Epidermal melanocyte (primary cell): ENCODE measurements around the gene FLRT2.

ENCODE experiments used
- DNase-seq: peaks from one replicate; pipeline ENCODE4 v3.0.0; 2011; ENCODE audit warnings: low spot score; ENCODE audit not compliant: insufficient read length

Gene FLRT2, protein sequence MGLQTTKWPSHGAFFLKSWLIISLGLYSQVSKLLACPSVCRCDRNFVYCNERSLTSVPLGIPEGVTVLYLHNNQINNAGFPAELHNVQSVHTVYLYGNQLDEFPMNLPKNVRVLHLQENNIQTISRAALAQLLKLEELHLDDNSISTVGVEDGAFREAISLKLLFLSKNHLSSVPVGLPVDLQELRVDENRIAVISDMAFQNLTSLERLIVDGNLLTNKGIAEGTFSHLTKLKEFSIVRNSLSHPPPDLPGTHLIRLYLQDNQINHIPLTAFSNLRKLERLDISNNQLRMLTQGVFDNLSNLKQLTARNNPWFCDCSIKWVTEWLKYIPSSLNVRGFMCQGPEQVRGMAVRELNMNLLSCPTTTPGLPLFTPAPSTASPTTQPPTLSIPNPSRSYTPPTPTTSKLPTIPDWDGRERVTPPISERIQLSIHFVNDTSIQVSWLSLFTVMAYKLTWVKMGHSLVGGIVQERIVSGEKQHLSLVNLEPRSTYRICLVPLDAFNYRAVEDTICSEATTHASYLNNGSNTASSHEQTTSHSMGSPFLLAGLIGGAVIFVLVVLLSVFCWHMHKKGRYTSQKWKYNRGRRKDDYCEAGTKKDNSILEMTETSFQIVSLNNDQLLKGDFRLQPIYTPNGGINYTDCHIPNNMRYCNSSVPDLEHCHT

DNA sequence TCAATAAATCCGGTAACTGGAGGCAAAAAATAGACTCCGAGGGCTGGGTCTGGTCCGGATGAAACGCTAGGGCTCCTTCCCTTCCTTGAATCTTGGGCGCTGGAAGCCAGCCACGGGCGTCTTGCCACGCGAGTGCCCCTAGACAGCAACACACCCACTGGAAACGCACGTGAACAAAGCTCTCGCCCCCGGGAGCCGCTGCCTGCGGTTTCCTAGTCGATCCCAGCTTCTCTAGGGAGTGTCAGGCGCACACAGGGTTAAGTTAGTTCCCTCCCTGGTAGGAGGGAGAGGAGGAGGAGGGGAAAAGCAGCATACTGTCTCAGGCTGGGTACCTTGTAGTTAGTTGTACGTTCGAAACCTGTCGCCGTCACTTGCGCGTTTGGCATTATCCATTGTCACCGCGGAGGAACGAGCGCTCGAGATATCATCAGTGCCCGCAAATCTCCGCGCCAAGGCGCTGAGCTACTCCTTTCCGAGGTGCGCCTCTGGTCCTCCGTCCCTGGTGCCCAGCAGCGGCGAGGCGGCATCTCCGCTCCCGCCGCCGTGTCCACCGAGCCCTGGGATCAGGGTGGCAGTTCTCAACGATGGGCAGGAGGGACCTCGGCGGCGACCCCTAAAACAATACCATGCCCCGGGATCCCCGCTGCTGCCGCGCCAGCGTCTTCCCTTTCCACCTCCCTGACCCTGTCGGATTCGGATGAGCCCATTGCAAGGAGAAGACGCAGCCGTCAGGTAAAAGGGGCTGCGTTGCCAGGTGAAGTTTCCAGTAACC, at the start of gene FLRT2:
TSS of gene FLRT2 (plus strand) at position 342 of the 772 bp plus-strand sequence. CDS start 91,371 bp downstream, outside the sequence.
- DNase-seq, result no peak

DNA sequence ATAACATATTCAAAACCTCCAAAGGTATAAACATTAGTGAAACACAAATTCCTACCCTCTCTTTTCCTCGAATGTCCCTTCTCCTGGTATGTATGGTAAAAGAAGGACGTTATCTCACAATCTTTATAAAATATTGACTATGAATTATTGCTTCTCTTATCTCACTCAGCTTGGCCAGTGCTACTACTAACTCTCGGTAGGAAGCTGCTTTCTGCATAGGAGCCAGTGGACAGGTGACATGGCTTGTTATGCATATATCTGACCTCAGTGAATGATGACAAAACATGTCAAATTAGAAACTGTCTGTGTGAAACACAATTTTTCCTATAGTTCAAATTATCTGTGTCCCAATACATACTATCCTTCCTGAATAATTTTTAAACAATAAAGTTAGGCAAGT, 48.5 kb upstream of the FLRT2 start:
- no peak for DNase-seq

DNA sequence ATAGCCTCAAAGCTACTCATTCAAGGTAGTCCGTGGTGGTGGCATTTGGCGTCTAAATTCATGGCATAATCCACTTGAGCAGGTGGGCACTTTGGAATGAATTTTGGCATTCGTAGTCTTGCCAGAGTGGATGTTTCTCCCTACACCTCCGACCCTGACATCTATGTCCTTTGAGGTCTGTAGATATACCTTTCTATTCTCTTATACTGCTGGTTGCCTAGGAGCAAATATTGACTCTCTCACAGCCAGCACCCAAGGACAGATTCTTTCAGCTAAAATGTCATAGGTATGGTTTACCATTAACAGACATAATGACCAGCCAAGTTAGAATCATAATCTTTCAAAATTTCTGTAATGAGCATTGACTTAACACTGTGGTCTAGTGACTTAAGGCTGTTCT, 47.4 kb upstream of the FLRT2 start:
- DNase-seq, result no peak

DNA sequence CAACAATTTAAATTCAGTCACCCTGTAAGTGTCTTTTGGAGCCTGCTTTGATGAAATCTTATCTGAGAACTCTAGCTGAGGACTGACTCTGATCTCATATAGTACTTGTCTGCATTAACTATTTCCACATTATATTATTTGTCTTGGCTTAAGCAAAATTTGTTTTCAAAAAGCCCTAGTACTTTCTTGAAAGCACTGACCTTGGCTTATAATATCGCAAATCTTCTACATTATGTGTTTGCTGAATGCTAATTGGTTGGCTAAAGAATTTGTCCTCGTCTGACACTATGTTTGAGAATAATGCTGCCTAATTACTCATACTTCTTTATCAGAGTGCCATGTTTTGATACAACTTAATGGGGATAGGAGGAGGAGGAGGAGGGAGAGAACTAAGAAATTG, 46.9 kb upstream of the FLRT2 start:
- DNase-seq, result no peak

DNA sequence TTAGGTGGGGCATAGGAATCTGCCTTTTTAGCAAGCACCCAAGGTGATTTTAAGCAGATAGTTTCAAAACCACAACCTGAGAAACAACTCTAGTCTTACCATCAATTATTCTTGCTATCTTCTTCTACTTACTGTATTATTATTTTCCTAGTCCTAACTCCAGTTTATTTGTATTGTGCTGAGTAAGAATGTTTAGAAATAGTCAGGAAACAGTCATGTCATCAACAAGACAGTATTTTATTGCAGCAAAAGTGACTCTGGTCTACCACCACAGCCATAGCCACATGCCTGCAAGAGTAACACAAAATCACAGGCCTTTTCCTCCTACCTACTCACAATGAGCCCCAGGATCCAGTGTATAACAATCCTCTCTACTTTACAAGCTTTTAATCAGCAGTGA, 46.3 kb upstream of the FLRT2 start:
- DNase-seq, result no peak

DNA sequence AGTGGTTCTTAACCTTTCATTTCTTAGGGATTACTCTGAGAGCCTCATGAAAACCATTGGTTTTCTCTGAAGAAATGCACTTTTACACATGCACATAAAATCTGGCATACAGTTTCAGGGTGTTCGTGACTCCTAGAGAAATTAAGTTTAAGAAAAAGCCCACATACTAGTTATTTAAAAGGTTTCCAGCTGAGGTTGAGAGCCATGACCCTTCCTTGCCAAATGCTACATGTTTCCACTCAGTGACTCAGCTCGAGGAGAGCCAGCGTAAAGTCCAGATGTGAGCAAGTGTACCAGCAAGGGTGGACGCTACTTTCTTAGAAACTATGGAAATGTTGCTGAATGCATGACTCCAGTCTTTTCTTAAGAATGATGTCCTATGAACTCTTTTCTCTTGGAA, 42.7 kb upstream of the FLRT2 start:
- DNase-seq, result no peak

DNA sequence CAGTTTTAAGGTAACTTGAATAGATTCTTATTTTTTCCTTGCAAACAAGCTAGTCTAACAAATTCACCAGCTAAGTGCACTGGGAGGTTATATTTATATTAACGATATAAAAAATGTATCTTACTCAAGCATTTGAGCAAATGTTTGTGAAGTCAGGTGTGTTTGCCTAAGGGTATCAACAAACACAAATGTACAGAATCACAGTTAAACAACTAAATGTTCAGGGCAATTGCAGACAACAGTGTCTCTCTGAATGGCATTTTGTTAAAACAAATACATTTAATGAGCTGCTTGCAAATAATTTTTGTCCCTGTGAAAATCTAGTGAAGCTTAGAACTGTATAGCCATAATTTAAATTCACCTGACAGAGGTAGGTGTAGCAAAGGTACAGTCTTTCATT, 28.2 kb upstream of the FLRT2 start:
- no peak for DNase-seq

DNA sequence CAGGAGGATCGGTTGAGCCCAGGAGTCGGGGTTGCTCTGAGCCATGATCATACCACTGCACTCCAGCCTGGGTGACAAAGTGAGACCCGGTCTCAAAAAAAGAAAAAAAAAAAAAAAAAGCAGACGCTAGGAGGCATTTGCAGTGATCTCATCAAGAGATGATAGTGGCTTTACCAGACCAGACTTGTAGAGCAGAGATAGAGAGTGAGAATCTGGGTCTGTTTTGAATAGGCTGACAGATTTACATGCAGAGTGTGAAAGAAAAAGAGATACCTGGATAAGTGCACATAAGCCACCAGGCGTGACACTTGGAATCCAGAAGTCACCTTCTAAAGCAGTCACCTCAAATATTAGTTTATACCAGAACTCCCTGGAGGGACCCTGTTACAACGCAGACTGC, 21.1 kb upstream of the FLRT2 start:
- DNase-seq, result no peak

DNA sequence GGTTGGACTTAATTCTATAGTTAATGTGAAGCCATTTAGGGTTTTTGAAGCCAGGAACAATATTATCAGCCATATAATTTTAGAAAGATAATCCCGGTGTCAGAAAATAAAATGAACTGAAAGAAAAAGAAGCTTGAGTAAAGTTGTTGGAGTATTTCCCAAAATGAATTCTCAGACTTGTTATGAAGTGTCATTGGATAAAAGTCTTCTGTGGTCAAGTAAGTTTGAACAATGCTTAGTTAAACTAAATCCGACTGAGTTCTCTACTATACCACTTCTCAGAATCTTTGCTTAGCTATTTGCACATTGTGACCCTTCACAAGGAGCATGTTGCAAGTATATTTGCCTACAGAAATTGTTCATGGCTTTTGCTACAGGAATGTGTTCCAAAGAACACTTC, 17.5 kb upstream of the FLRT2 start:
- no peak for DNase-seq

DNA sequence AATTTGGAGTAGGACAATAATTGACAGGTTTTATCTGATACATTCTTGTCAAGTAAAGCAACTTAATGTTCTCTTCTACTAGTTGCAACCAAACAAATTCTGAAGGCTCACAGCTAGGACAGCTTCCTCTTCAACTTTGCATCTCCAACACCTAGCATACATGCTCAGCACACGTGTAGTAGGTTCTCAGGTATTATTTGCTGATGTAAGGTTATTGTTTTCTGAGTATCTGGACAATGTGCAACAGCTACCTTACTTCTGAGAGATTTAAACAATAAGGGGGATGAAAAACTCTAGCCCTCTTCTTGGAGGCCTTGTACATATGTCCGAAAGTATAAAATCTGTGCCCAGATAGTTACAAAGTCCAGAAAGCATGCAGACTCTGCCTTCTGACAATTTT, 15.5 kb upstream of the FLRT2 start:
- no peak for DNase-seq

DNA sequence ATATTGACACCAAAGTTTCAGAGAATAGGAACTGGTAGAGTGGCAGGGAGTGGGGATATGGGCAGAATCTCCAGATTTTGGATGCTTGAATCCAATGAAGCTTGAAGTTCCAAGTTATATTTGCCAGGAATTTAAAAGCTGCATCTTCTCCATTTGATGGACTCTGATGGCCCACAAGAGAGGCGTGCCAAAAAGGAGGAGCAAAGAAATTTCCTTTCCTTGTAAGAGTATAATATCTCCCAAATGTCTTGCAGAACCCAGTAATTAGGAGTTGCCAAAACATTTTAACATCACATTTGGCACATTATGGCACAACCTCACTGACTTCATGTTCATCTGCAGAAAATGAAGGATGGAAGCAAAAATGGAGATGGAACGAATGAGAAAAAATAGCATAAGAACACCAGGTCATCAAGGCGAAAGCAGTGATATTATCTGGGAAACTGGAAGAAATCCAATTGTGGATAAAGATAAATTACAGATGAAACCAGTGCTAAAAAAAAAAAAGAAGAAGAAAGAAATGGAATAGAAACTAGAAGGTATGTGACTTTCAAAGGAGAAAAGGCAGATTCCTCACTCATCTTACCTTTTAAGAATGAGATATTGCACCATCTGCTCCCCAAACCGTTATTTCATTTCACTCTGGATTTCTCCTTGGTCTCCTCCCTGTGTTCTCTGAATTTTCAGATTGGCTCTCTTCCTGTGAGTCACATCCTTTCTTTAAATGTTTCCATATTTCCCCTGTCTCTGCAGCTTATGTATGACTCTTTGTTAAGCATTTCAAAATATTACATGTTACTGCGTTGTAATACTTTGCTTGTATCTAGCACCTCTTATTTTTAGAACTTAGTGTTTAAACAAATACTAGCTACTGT, 13.5 kb upstream of the FLRT2 start:
- DNase-seq, result no peak

DNA sequence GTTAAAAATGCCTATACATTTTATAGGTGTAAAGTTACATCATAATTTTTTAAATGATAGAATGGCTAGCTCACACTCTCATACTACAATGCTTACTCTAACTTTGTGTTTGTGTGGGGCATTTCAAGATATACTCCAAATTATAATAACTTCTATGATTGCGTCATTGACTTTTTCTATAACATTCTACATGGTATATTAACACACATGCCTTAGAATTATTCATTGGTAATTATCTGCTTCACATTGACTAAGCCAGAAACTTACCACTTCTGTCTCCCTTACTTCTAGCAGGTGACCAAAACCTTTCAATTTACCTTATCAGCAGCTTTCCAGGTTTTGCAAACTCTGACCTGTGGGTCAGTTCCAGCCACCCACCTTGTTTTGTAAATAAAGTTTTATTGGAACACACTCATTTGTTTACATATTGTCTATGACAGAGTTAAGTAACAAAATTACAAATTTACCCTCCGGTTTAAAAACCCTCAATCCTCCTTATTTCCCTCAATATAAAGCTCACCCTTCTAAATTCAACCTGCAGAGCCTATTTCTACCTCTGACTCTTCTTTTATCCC, 12.7 kb upstream of the FLRT2 start:
- DNase-seq, result no peak

DNA sequence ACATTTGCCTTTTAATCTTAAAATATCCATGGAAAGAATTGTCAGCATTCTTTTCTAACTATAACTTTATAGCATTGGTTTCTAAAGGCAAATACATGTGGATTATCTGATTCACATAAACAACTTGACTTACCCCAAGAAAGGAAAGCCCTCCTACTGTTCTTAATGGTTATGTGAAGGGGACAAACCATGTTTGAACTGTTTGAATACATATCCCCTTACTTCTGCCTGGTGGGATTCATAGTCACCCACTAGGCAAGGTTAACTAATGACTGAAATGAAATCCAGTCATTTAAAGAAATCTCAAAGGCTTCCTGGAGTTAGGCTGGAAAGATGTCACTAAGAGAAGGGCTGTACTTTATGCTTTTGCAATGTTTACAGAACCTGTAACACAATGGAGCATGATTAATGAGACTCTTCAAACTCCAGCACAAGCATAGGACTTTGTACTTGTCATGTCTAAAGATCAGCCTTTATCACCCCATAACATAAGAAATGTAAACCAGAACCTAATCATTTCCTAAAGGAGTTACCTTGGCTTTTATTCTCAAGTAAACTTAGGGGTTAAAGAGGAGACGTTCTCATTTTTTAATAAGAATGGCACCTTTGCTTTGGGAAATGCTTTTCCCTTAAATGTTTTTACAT, 10.2 kb upstream of the FLRT2 start:
- DNase-seq, result no peak

DNA sequence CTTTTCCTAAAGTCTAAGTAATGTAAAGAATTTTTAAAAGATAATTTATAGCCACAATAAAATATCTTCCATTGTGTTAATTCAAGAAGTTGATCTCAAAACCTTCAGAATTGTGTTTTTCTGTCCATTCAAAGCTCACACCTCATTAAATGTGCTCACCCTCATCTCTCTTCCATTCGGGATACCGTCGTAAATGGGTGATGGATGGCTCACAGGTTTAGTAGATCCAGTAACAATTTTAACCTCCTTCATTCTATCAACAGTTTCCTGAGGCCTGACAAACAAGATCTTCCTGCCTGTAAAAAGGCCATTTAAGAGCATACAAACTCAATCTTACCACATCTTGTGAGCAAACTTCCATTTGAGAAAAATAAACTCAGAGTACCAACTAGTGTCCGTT, 9.4 kb upstream of the FLRT2 start:
- no peak for DNase-seq

DNA sequence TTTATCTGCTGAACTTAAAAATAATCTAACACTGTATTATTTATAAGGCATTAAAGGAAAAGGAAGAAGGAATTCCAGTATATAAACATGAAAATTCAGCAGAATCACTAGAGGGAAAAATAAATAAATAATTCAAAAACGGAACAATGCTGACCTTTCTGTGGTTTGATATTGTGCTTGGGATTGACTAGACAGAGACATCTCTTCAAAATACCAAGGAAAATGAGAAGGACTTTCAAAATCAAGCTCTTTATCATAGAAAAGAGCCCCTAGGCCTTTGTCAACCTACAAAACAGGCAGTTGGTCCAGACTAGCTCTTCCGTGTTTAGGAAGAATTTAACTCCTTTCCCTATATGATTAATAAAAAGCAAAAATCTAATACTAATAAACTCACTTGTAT, 6.3 kb upstream of the FLRT2 start:
- no peak for DNase-seq

DNA sequence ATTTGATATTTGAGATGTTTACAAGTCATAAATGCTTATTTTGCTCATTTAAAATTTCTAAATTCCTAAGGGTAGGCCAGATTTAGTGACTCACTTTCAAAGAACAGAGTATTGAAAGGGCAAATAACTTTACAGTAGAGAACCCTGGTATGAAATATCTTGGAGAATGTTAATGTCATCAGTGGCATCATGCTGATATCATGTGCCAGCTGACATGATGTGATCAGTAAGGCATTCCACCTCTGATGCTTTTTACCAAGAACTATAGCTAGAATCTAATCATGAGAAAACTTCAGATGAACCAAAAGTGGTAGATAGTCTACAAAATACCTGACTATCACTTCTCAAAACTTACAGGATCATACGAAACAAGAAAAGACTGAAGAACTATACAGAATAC, 2.9 kb upstream of the FLRT2 start:
- DNase-seq, result no peak

DNA sequence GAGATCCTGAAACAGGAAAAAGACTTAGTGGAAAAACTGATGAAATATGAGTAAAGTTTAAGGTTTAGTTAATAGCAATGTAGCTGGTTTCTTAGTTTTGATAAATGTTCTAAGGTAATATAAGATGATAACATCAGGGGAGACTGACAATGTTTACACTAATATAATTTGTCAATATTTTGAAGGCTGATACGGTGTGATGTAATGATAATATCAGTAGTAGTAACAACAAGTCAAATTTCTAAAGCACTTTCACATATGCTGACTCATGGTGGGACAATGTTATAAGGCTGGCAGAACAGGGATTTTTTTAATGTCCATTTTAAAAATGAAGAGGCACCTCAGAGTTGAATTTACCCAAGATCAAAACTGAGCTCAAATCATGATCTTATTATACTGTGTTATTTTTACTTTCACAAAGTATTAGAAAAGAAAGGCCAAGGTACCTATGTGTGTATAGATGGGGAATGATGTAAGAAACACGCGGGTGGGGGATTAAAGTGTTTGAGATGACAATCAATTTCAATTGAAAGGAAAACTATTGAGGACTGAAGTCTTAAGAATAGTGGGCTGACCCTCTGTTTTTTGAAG, 2.4 kb upstream of the FLRT2 start:
- DNase-seq, result no peak

DNA sequence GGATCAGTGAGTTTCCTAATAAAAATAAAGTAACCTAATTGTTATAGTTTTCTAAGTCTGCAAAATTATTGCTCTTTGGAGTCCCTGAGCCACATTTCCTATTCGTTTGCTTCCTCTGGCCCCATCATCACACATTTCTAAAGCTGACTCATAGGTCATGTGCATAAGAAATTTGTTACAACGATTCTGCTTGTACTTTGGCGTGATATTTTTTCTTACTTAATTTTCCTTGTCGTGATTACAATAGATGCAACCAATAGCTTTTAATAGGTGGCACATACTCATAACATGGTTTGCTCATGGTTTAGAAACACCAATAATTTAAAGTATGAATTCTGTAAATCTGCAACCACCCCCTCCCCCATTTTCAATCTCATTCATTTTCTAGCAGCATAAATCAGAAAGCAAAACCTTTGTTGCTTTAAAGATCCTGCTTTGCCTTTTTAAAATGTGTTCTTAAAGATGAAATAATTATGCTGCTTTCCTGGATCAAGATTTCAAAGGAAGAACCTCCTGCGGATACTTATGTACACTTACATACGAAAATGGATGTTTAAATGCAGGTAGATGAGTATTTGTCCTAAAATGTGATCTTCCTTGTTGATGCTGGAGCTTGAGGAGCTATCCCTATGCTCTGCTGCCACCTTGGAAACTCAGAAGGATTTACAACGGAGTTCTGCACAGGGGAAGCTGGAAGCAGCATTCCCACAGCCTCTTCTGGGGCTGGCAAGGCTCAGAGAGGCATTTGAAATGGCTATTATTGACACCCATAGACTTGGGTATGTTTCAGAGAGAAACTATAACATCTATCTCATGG, 1.7 kb upstream of the FLRT2 start:
- peak; percentile 64 for DNase-seq

DNA sequence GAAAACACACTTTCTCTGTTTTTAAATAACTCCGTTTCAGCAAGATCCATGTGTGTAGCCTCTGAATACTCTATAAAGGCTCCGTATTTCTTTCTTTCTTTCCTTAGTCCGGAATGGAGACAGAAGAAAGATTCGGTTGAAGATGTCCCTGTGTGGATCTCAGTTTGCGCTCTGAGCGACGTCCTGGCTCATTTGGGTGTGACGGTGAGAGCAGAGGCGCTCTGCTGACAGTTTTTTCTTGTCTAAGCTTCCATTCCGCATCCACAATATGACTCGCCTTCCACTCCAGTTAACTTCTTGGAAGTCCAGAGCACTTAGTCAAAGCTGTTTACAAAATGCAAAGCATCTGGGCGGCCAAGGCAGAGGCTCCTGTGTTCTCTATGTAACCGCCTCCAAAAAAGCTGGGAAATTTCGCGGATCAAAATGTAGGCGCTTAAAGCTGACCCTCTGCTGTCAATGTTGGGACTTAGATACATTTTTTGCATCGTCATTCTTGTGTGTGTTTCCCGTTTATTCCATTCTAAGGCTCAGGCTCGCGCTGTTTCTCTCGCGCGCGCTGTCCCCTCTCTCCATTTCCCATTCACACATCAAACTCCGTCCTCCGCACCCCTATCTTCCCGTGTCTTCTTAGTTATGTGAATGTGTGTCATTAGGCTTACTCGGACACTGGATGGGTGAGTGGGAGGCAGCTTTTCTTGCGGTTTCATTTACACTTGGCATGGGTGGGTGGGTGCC, 880 bp upstream of the FLRT2 start:
- DNase-seq, result no peak
